Fibroblast of skin of left quadriceps (primary cell): Measurements from ENCODE around the gene DCHS2.
A peak's percentile ranks its signal among the peaks of the same experiment; 100 is the strongest.

ENCODE experiments used
- DNase-seq, 2 experiments: peaks; one replicate each; pipeline ENCODE4 v3.0.0-alpha.2; 2013; ENCODE audit warnings: low read depth in 2 of 2

The DCHS2 gene

DNA sequence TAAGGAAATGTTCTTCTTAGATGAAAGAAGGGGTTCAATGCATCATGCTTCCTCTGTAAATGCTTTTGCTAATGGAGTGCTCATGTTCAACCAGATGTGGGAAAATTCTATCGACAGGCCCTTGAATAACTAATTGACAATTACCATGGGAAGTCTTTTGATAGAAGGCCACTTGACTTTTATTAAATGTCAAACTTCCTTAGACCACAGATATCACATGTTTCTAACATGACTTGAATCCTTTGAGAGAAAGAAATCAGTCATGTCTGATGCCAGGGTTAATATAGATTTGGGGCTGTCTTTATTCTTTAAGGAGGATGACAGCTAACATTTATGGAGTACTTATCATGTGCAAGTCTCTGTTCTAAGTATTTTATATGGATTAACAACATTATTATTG lies 280.1 kb downstream of the DCHS2 start:
- no peak for DNase-seq

DNA sequence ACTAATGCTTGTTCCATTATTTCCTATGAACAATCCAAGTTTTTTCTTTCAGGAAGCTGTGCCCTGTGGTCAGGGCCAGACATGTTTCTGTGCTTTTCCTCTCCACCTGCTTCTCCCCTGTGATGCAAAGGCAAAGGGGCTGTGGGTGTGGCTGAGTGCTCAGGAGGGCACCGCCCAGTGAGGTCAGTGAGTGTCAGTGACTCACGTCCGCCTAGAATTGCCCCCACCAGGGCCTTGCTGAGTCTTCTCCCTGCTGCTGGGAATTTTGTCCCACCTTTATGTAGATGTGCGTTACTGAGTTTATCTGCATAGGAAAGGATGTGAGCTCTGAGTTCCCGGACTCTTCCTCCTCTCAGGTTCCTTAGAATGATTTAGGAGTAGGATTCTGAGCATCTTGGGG lies 283.2 kb downstream of the DCHS2 start:
- DNase-seq: no peak

DNA sequence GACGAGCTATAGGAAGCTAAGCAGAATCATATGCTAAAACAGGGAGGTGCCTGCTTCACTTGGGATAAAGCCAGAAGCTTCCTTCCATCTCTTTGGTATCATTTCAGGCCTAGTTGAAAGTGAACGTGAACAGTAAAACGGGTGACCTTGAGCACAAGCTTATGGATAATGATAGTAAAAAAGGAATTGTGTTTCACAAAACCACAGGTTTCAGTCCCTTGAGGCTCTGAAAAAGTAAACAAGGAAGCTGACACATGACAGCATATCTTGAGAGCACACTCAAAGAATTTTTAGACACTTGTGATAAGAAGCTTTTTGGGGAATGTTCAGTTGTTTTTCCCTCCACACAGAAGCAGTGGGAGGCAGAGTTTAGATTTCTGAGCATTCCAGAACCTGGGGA lies 286.1 kb downstream of the DCHS2 start:
- peak; percentile 24 to 25 for DNase-seq

DNA sequence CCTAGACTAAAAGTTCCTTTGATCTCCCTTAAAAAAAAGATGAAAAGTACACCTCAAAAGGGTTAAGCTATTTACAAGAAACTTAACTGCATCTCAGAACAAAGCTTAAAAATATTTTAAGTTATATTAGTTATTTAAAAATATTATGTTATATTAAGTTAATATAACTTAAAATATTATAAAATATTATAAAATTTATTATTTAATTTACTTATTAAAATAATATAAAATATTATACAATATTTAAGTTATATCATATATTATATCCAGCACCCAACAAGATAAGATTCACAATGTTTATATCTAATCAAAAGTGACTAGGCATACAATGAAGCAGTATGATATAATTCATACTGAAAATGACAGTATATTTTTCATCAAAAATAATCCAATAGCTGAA lies 296.9 kb downstream of the DCHS2 start:
- no peak for DNase-seq

DNA sequence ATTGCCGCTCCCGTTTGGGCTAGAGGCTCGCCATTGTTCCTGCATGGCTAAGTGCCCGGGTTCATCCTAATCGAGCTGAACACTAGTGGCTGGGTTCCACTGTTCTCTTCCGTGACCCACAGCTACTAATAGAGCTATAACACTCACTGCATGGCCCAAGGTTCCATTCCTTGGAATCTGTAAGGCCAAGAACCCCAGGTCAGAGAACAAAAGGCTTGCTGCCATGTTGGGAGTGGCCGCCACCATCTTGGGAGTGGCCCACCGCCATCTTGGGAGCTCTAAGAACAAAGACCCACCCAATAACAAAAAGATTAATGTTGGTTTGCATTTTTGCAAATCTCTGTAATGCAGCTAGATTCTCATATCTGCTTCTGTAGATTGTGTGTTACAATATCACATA lies 299.0 kb downstream of the DCHS2 start:
- no peak for DNase-seq

DNA sequence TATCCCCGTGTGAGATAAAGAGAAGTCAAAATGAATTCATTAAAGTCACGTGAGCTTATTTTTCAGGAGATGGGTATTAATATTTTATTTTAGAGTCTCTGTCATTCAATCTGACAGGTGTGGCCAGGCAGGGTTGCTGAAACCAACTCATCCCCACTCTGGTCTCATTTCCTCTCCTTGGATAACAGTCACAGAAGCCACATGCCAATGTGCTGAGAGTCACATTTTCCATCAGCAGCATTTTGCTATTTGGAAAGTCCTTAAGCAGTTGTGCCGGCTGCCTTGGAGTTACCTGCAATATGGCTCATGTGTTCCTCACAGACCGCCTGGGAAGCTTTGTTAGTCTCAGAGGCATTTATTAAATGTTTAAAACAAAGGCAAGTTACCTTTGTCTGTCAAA lies 302.3 kb downstream of the DCHS2 start:
- no peak for DNase-seq

DNA sequence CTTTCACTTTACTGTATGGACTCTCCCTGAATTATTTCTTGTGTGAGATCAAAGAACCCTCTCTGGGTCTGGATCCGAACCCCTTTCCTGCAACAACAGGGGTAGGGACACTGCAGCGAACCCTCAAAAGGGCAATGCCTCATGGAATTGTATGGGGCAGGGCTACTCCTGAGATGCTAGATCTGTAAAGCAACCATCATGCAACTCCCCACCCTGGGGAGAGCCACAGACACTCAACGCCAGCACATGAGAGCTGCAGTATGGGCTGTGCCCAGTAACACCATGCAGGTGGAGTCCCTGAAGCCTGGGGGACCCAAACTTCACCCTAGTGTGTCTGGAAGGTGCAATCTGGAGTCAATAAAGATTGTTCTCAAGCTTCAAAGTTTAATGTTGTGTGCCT lies 304.7 kb downstream of the DCHS2 start:
- no peak for DNase-seq

DNA sequence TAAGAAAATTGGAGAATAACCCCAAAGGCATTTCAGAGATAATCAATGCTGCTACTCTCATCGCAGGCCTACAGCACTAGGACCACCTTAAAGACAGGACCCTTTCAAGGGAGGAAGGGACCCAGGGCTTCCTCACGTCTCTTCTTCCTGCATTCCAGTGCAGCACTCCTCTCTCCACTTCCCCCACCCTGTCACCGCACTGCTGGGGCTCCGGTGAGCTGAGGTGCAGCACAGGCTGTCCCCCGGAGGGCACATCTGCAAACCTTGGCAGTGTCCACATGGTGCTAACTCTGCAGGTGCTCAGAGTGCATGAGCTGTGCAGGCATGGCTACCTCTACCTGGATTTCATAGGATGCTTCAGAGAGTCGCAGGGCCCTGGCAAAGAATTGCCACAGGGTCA lies 305.6 kb downstream of the DCHS2 start:
- no peak for DNase-seq

DNA sequence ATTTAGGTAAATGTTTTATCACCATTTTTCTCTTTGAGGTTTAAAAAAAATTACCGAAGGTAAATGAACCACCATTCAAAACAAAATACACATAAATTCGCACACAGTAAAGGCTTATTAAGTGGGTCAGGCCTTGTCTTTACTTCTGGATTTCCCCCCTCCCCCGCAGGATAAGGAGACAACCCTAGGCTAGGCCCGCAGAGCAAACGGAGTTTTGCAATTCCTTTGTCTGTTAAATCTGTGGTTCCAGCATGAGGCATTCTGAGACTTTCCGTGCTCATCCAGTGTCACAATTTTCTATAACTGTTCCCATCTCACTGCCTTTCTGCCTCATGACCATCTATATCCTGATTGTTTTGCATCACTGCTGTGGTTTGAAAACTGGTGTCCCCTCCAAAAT lies 307.4 kb downstream of the DCHS2 start:
- DNase-seq: no peak

DNA sequence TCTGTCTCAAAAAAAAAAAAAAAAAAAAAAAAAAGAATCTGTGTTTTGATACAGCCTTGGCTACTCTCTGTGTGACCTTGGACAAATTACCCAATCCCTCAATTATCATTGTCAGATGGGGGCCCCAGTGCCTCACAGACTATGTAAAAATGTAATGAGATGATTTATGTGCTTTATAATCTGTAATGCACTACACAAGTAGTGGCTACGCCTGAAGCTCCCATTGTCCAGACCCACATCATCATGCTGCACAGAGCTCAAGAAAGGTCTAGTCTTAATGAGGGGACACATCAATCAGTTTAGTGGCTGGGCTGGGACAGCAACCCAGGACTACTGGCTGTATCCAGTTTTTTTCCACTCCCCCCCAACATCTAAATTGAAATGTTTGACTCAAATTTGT lies 308.3 kb downstream of the DCHS2 start:
- DNase-seq: no peak
